Naive thymus-derived CD8-positive, alpha-beta T cell (primary cell): ENCODE data around the gene C6orf136. TPM values are rescaled to one million over a fixed set of nuclear protein-coding genes. Genes with fewer than 3 reads are reported as not detected.

Experiments
- ATAC-seq, 2 donors: fragments of 150-1000 bp; cut with Tn5 transposase in 1 of 2; sonication (Bioruptor Pico), chemical (Tn5 transposase) in 1 of 2; 1 replicate in 1 of 2; 2 replicates in 1 of 2; pipeline ENCODE4 v1.10.0; 2021; ENCODE audit warnings: mild to moderate bottlenecking in 2 of 2, moderate library complexity in 2 of 2
- POLR2A ChIA-PET: fragments of 350-600 bp; sonication (Branson Sonifier 250); formaldehyde crosslinking; loops from one replicate; lab custom pipeline; 2021; ENCODE audit warnings: antibody characterized with exemption; lab: Charles Lee
- DNase-seq, 10 donors: peaks; one replicate each; pipeline versions ENCODE4 v3.0.0 to v3.0.0-alpha.2; 2020 to 2022
- H3K27ac Mint-ChIP-seq, 10 donors: one replicate each; pipeline ENCODE4 v1.8.0; 2020 to 2022; ENCODE audit warnings: mild to moderate bottlenecking in 10 of 10, mixed read lengths in 10 of 10, moderate library complexity in 4 of 10, inconsistent platforms in 1 of 10
- H3K27me3 Mint-ChIP-seq, 5 donors: one replicate each; pipeline ENCODE4 v1.8.0; 2021 to 2022; ENCODE audit warnings: mixed read lengths in 5 of 5
- H3K36me3 Mint-ChIP-seq, 3 donors: one replicate each; pipeline ENCODE4 v1.8.0; 2020 to 2022; ENCODE audit warnings: mixed read lengths in 3 of 3, mild to moderate bottlenecking in 2 of 3, inconsistent platforms in 1 of 3
- H3K4me1 Mint-ChIP-seq, 4 donors: one replicate each; pipeline ENCODE4 v1.8.0; 2021 to 2022; ENCODE audit warnings: mixed read lengths in 4 of 4
- H3K4me3 Mint-ChIP-seq, 10 donors: one replicate each; pipeline ENCODE4 v1.8.0; 2020 to 2022; ENCODE audit warnings: mild to moderate bottlenecking in 10 of 10, mixed read lengths in 10 of 10, moderate library complexity in 6 of 10, inconsistent platforms in 1 of 10
- H3K9me3 Mint-ChIP-seq, 9 donors: one replicate each; pipeline ENCODE4 v1.8.0; 2020 to 2022; ENCODE audit warnings: mixed read lengths in 9 of 9, mild to moderate bottlenecking in 3 of 9, inconsistent platforms in 1 of 9, moderate library complexity in 1 of 9
- polyA plus RNA-seq, 3 donors: library from polyadenylated mRNA; unstranded; fragments of 300-500 nt; fragmentation: Illumina TruSeq; gene quantifications; one replicate each; pipeline ENCODE4 v1.2.3, GENCODE V29; 2021
- total RNA-seq, 8 experiments: library from RNA in 2 of 8; stranded (reverse) in 2 of 8; gene quantifications; one replicate each; pipeline ENCODE4 v1.2.3 and lab custom pipeline; 2021 to 2026

C6orf136 gene
- total and polyA plus RNA-seq, 5 experiments from 2014 or later = 5.6 to 30.9 (median 23.2) TPM

GRCh38 chr6:30690403-30691207 lies 43.7 kb downstream of the C6orf136 start, which contains the start of gene NRM:
Gene NRM (minus strand): TSS chr6:30690984. CDS start chr6:30690974, 10 bp downstream.
- peak; percentile 7 to 25 for ATAC-seq
- H3K9me3 Mint-ChIP-seq = no peaks in the 10 kb centered on the region
- POLR2A ChIA-PET = interaction anchor here (0.7 to 6.9 kb wide), 9 partner anchors 8 to 200 kb away, joined by 3 to 81 read pairs (median 6); partner anchors contain the start of genes MDC1 and TUBB
- no peaks in the 10 kb centered on the region for H3K36me3 Mint-ChIP-seq
- peaks cover 29 to 48% (median 41%) of the 10 kb centered on the region in 4 donors for H3K4me1 Mint-ChIP-seq
- no peaks in the 10 kb centered on the region for H3K27me3 Mint-ChIP-seq
- peak in 8 of 10 donors; percentile 37 to 81 (median 60) for DNase-seq
- peak within 1 kb of the TSS; percentile 85 to 94 (median 88) for H3K4me3 Mint-ChIP-seq
- peak within 1 kb of the TSS; percentile 31 to 99 (median 88) for H3K27ac Mint-ChIP-seq

GRCh38 chr6:30691208-30691847 lies 44.4 kb downstream of the C6orf136 start:
- POLR2A ChIA-PET = interaction anchor here (1.0 to 6.9 kb wide), 6 partner anchors 9 to 201 kb away, joined by 3 to 81 read pairs (median 10); partner anchors contain the start of genes MDC1 and TUBB
- H3K36me3 Mint-ChIP-seq = no peaks in the 10 kb centered on the region
- no peak for DNase-seq
- ATAC-seq = no peak
- peaks cover 26 to 48% (median 40%) of the 10 kb centered on the region in 4 donors for H3K4me1 Mint-ChIP-seq
- H3K4me3 Mint-ChIP-seq = peak overlapping the region; percentile 85 to 94 (median 88)
- no peaks in the 10 kb centered on the region for H3K27me3 Mint-ChIP-seq
- H3K9me3 Mint-ChIP-seq = no peaks in the 10 kb centered on the region
- H3K27ac Mint-ChIP-seq = peak overlapping the region; percentile 31 to 99 (median 82)

- Mint-ChIP-seq H3K4me1 (peaks cover 0 to 6% (median 3%) of the 10 kb centered on the region in 4 donors), H3K4me3 (no peak overlapping the region), H3K27ac (no peak overlapping the region), H3K27me3 (no peaks in the 10 kb centered on the region), H3K9me3 (no peaks in the 10 kb centered on the region), H3K36me3 (peaks cover 0 to 21% (median 0%) of the 10 kb centered on the region in 3 donors)
- ATAC-seq = no peak
- POLR2A ChIA-PET = interaction anchor here (0.6 to 1.0 kb wide), 5 partner anchors 9 to 16 kb away, joined by 3 to 4 read pairs (median 3); no protein-coding TSS in a partner anchor
- DNase-seq = peak in 1 of 10 donors; percentile 7
These were observed 49.5 kb downstream of the C6orf136 start for GRCh38 chr6:30696432-30696831.

- Mint-ChIP-seq H3K27ac (no peak overlapping the region), H3K4me1 (peaks cover 0 to 18% (median 5%) of the 10 kb centered on the region in 4 donors), H3K27me3 (no peaks in the 10 kb centered on the region), H3K4me3 (no peak overlapping the region), H3K36me3 (peaks cover 0 to 53% (median 14%) of the 10 kb centered on the region in 3 donors), H3K9me3 (no peaks in the 10 kb centered on the region)
- POLR2A ChIA-PET = no interaction called here
- ATAC-seq (no peak), DNase-seq (peak in 1 of 10 donors; percentile 32)
These were observed 53.4 kb downstream of the C6orf136 start for GRCh38 chr6:30700340-30700739.

Other genes with a start within 250 kb of the C6orf136 start
- gene HLA-E, start 157.6 kb upstream of the C6orf136 start, total RNA-seq = 1,000 to 10,000 TPM; 1,291 to 1,305 TPM
- gene HLA-E, start 157.6 kb upstream of the C6orf136 start, polyA plus RNA-seq = 1,000 to 10,000 TPM; 2,699 to 2,977 (median 2,826) TPM
- 10 to 100 TPM; 78.0 to 80.7 TPM for gene GNL1, start 90.6 kb upstream of the C6orf136 start, total RNA-seq
- gene GNL1, start 90.6 kb upstream of the C6orf136 start, polyA plus RNA-seq = 10 to 100 TPM; 24.7 to 34.1 (median 28.7) TPM
- gene PRR3, start 89.8 kb upstream of the C6orf136 start, total RNA-seq = 10 to 100 TPM; 28.4 to 28.9 TPM
- 10 to 100 TPM in 1 of 3 donors, 1 to 10 TPM in 2; 7.9 to 12.7 (median 8.6) TPM for gene PRR3, start 89.8 kb upstream of the C6orf136 start, polyA plus RNA-seq
- 10 to 100 TPM; 68.6 to 71.3 TPM for gene ABCF1, start 75.7 kb upstream of the C6orf136 start, total RNA-seq
- gene ABCF1, start 75.7 kb upstream of the C6orf136 start, polyA plus RNA-seq = 10 to 100 TPM; 19.1 to 43.1 (median 30.5) TPM
- gene PPP1R10, start 29.9 kb upstream of the C6orf136 start, total RNA-seq = 100 to 1,000 TPM; 191 to 193 TPM
- 10 to 100 TPM; 16.9 to 20.2 (median 19.8) TPM for gene PPP1R10, start 29.9 kb upstream of the C6orf136 start, polyA plus RNA-seq
- gene MRPS18B, start 29.3 kb upstream of the C6orf136 start, total RNA-seq = 10 to 100 TPM; 43.1 to 43.8 TPM
- gene MRPS18B, start 29.3 kb upstream of the C6orf136 start, polyA plus RNA-seq = 100 to 1,000 TPM in 2 of 3 donors, 10 to 100 TPM in 1; 87.4 to 161 (median 119) TPM
- 10 to 100 TPM; 12.6 to 13.4 TPM for gene ATAT1, start 20.3 kb upstream of the C6orf136 start, total RNA-seq
- gene ATAT1, start 20.3 kb upstream of the C6orf136 start, polyA plus RNA-seq = 1 to 10 TPM; 1.6 to 2.0 (median 1.7) TPM
- 10 to 100 TPM; 42.1 to 45.6 TPM for gene DHX16, start 25.9 kb downstream of the C6orf136 start, total RNA-seq
- gene DHX16, start 25.9 kb downstream of the C6orf136 start, polyA plus RNA-seq = 10 to 100 TPM; 17.7 to 31.2 (median 18.7) TPM
- 10 to 100 TPM; 79.0 to 82.0 TPM for gene PPP1R18, start 39.5 kb downstream of the C6orf136 start, total RNA-seq
- 10 to 100 TPM; 79.8 to 98.6 (median 95.7) TPM for gene PPP1R18, start 39.5 kb downstream of the C6orf136 start, polyA plus RNA-seq
- gene NRM, start 43.9 kb downstream of the C6orf136 start, total RNA-seq = 1 to 10 TPM; 2.4 TPM
- 1 to 10 TPM; 3.7 to 5.4 (median 5.4) TPM for gene NRM, start 43.9 kb downstream of the C6orf136 start, polyA plus RNA-seq
- gene MDC1, start 70.1 kb downstream of the C6orf136 start, total RNA-seq = 10 to 100 TPM; 50.8 to 54.9 TPM
- gene MDC1, start 70.1 kb downstream of the C6orf136 start, polyA plus RNA-seq = 1 to 10 TPM; 1.3 to 6.3 (median 2.8) TPM
- 100 to 1,000 TPM; 171 to 187 TPM for gene TUBB, start 73.2 kb downstream of the C6orf136 start, total RNA-seq
- gene TUBB, start 73.2 kb downstream of the C6orf136 start, polyA plus RNA-seq = 100 to 1,000 TPM in 1 of 3 donors, 10 to 100 TPM in 2; 79.2 to 116 (median 83.3) TPM
- gene FLOT1, start 95.6 kb downstream of the C6orf136 start, total RNA-seq = 10 to 100 TPM; 74.1 to 79.8 TPM
- 10 to 100 TPM; 76.0 to 98.4 (median 78.4) TPM for gene FLOT1, start 95.6 kb downstream of the C6orf136 start, polyA plus RNA-seq
- 10 to 100 TPM; 16.0 to 17.0 TPM for gene IER3, start 97.4 kb downstream of the C6orf136 start, total RNA-seq
- gene IER3, start 97.4 kb downstream of the C6orf136 start, polyA plus RNA-seq = 1 to 10 TPM in 2 of 3 donors, under 1 TPM in 1; 0.58 to 1.8 (median 1.5) TPM
- gene DDR1, start 237.4 kb downstream of the C6orf136 start, total RNA-seq = 10 to 100 TPM; 19.8 to 22.8 TPM
- gene DDR1, start 237.4 kb downstream of the C6orf136 start, polyA plus RNA-seq = 1 to 10 TPM in 2 of 3 donors, under 1 TPM in 1; 0.57 to 5.4 (median 1.5) TPM